Upper lobe of left lung (tissue), 6 donors: ENCODE results near the gene TNFSF10. TPM values are rescaled to one million over a fixed set of nuclear protein-coding genes. Genes with fewer than 3 reads are reported as not detected.

Source experiments
- ATAC-seq, 2 donors: fragments of 200-7000 bp; cut with Tn5 transposase; one replicate each; pipeline ENCODE4 v1.9.1; 2022; ENCODE audit warnings: mild to moderate bottlenecking in 2 of 2, moderate library complexity in 2 of 2; ENCODE audit not compliant: low FRiP score in 2 of 2
- DNase-seq, 2 donors: peaks; one replicate each; pipeline ENCODE4 v3.0.0-alpha.2; 2019 to 2020
- H3K27ac ChIP-seq, 4 donors: fragments of 200-600 bp; sonication (generic); one replicate each; pipeline ENCODE4 v1.5.1; 2016 to 2019
- H3K27me3 ChIP-seq, 4 donors: fragments of 200-600 bp; sonication (generic); one replicate each; pipeline ENCODE4 v1.5.1; 2017 to 2019
- H3K36me3 ChIP-seq, 4 donors: fragments of 200-600 bp; sonication (generic); one replicate each; pipeline ENCODE4 v1.5.1; 2016 to 2019
- H3K4me1 ChIP-seq, 4 donors: fragments of 200-600 bp; sonication (generic); one replicate each; pipeline ENCODE4 v1.5.1; 2018 to 2019
- H3K4me3 ChIP-seq, 4 donors: fragments of 200-600 bp; sonication (generic); one replicate each; pipeline ENCODE4 v1.5.1; 2017 to 2019; ENCODE audit warnings: mild to moderate bottlenecking in 2 of 4, moderate library complexity in 1 of 4
- H3K9me3 ChIP-seq, 4 donors: fragments of 200-600 bp; sonication (generic); one replicate each; pipeline ENCODE4 v1.5.1; 2018 to 2019
- CTCF ChIP-seq, 6 experiments: fragments of 450-650 bp in 4 of 6; fragments of 200-600 bp in 2 of 6; sonication (generic) in 2 of 6; IDR thresholded peaks; one replicate each; pipeline ENCODE4 v1.5.1; 2016 to 2019; ENCODE audit warnings: antibody characterized with exemption in 6 of 6
- EP300 ChIP-seq, 4 donors: sonication (generic); formaldehyde crosslinking; IDR thresholded peaks; one replicate each; pipeline ENCODE4 v1.5.1; 2017; ENCODE audit warnings: antibody characterized with exemption in 4 of 4, control low read depth in 2 of 4
- POLR2A ChIP-seq, 4 donors: fragments of 450-650 bp; IDR thresholded peaks; one replicate each; pipeline ENCODE4 v1.5.1; 2016 to 2017; ENCODE audit warnings: antibody characterized with exemption in 4 of 4, mild to moderate bottlenecking in 2 of 4
- POLR2AphosphoS5 ChIP-seq, 2 donors: sonication (generic); formaldehyde crosslinking; IDR thresholded peaks; one replicate each; pipeline ENCODE4 v1.5.1; 2017; ENCODE audit warnings: antibody characterized with exemption in 2 of 2
- WGBS, 2 donors: methylation state at CpG; one replicate each; pipeline ENCODE4 v1.1.5; 2017 to 2018; 5-methylcytosine and 5-hydroxymethylcytosine counted together
- total RNA-seq, 6 donors: library from RNA; depleted of rRNA in 4 of 6; stranded (reverse); fragments of >200 nt in 4 of 6; gene quantifications; one replicate each; pipeline versions ENCODE4 v1.1.0 to v1.2.1, GENCODE V29; 2016 to 2021
- donor health status: DM: no; HTN: no; CAD: no; lungs with moderate emphysema.
- donor health status: DM: no; HTN: yes; CAD: no; lungs with severe emphysema.

Gene TNFSF10
- total RNA-seq, 6 donors from 2014 or later = 41.0 to 95.2 (median 76.8) TPM

- H3K4me1 ChIP-seq = peaks cover 32 to 43% (median 34%) of the 10 kb centered on the region in 4 donors
- no peaks in the 10 kb centered on the region for H3K36me3 ChIP-seq
- ATAC-seq (no peak), DNase-seq (no peak)
- no peaks in the 10 kb centered on the region for H3K27me3 ChIP-seq
- H3K27ac ChIP-seq = peak overlapping the region; percentile 1 to 78 (median 71)
- no peaks in the 10 kb centered on the region for H3K9me3 ChIP-seq
- 67 to 79% methylated on average over 3 of the region's 3 CpGs for WGBS, 2 donors
- H3K4me3 ChIP-seq = no peak overlapping the region
- TF ChIP-seq CTCF (IDR thresholded peaks at IDR 0.05) (no peak), POLR2AphosphoS5 (IDR thresholded peaks at IDR 0.05) (no peak), EP300 (IDR thresholded peaks at IDR 0.05) (no peak), POLR2A (IDR thresholded peaks at IDR 0.05) (no peak)
These were observed 15.3 kb upstream of the TNFSF10 start for GRCh38 chr3:172538368-172539151.

GRCh38 chr3:172537507-172538158, 14.4 kb upstream of the TNFSF10 start:
- Histone ChIP-seq H3K4me1 (peaks cover 29 to 38% (median 30%) of the 10 kb centered on the region in 4 donors), H3K27ac (peak overlapping the region; percentile 34 to 78 (median 71)), H3K9me3 (no peaks in the 10 kb centered on the region), H3K36me3 (no peaks in the 10 kb centered on the region), H3K27me3 (no peaks in the 10 kb centered on the region), H3K4me3 (no peak overlapping the region)
- TF ChIP-seq POLR2A (IDR thresholded peaks at IDR 0.05) (no peak), EP300 (IDR thresholded peaks at IDR 0.05) (no peak), CTCF (IDR thresholded peaks at IDR 0.05) (no peak), POLR2AphosphoS5 (IDR thresholded peaks at IDR 0.05) (no peak)
- WGBS, 2 donors = 48 to 58% methylated on average over 3 of the region's 3 CpGs
- no peak for DNase-seq
- ATAC-seq = no peak

- H3K27ac ChIP-seq = peak overlapping the region; percentile 34 to 78 (median 71)
These were observed 13.8 kb upstream of the TNFSF10 start for GRCh38 chr3:172536993-172537419.

GRCh38 chr3:172536505-172536904, 13.3 kb upstream of the TNFSF10 start:
- no peaks in the 10 kb centered on the region for H3K9me3 ChIP-seq
- peak overlapping the region; percentile 34 to 78 (median 71) for H3K27ac ChIP-seq
- DNase-seq (peak in 1 of 2 donors; percentile 47), ATAC-seq (peak in 1 of 2 donors; percentile 63)
- H3K4me3 ChIP-seq = no peak overlapping the region
- no peaks in the 10 kb centered on the region for H3K27me3 ChIP-seq
- no peak for TF ChIP-seq POLR2AphosphoS5 (IDR thresholded peaks at IDR 0.05)
- TF ChIP-seq EP300 (IDR thresholded peaks at IDR 0.05) = peak in 1 of 4 donors; percentile 58
- WGBS, 2 donors = 53 to 58% methylated on average over 1 of the region's 1 CpG
- H3K36me3 ChIP-seq = no peaks in the 10 kb centered on the region
- H3K4me1 ChIP-seq = peaks cover 18 to 28% (median 22%) of the 10 kb centered on the region in 4 donors

More at GRCh38 chr3:172536993-172537419, 13.8 kb upstream of the TNFSF10 start:
- no peak for TF ChIP-seq EP300 (IDR thresholded peaks at IDR 0.05)
- no peak for TF ChIP-seq POLR2A (IDR thresholded peaks at IDR 0.05)
- no peak for TF ChIP-seq CTCF (IDR thresholded peaks at IDR 0.05)
- no peak for TF ChIP-seq POLR2AphosphoS5 (IDR thresholded peaks at IDR 0.05)
- Histone ChIP-seq H3K36me3 (no peaks in the 10 kb centered on the region), H3K4me3 (no peak overlapping the region), H3K27me3 (no peaks in the 10 kb centered on the region), H3K9me3 (no peaks in the 10 kb centered on the region), H3K4me1 (peaks cover 23 to 33% (median 27%) of the 10 kb centered on the region in 4 donors)
- 51 to 54% methylated on average over 5 of the region's 5 CpGs for WGBS, 2 donors
- peak in 1 of 2 donors; percentile 53 for ATAC-seq
- DNase-seq = no peak

GRCh38 chr3:172530566-172530965, 7.3 kb upstream of the TNFSF10 start:
- H3K36me3 ChIP-seq = no peaks in the 10 kb centered on the region
- H3K27me3 ChIP-seq = no peaks in the 10 kb centered on the region
- peak in 1 of 2 donors; percentile 45 for ATAC-seq
- peaks cover 0 to 8% (median 7%) of the 10 kb centered on the region in 4 donors for H3K4me1 ChIP-seq
- 36 to 62% methylated on average over 2 of the region's 2 CpGs for WGBS, 2 donors
- H3K9me3 ChIP-seq = no peaks in the 10 kb centered on the region
- no peak for TF ChIP-seq POLR2AphosphoS5 (IDR thresholded peaks at IDR 0.05)
- no peak overlapping the region for H3K4me3 ChIP-seq
- peak overlapping the region in 2 of 4 donors; percentile 5 to 24 for H3K27ac ChIP-seq
- no peak for DNase-seq
